Activated CD8-positive, alpha-beta memory T cell treated with anti-CD3 and anti-CD28 coated beads, Interleukin-2, amount 10 ng/mL, durations not matched to agents 7 days and 5 days (primary cell): ENCODE results near the gene MAL. TPM values are rescaled to one million over a fixed set of nuclear protein-coding genes. Genes with fewer than 3 reads are reported as not detected.

Experiments used
- ATAC-seq: fragments of 150-1000 bp; cut with Tn5 transposase; one replicate; pipeline ENCODE4 v1.10.0; 2021; ENCODE audit warnings: moderate library complexity
- CTCF ChIA-PET: fragments of 350-600 bp; sonication (Branson Sonifier 250); formaldehyde crosslinking; loops from one replicate; lab custom pipeline; 2021; ENCODE audit warnings: antibody characterized with exemption; lab: Charles Lee
- DNase-seq: peaks from one replicate; pipeline ENCODE4 v3.0.0-alpha.2; 2020
- H3K27ac Mint-ChIP-seq: one replicate; pipeline ENCODE4 v1.8.0; 2021; ENCODE audit warnings: mild to moderate bottlenecking, mixed read lengths
- H3K27me3 Mint-ChIP-seq: one replicate; pipeline ENCODE4 v1.8.0; 2021; ENCODE audit warnings: mixed read lengths
- H3K36me3 Mint-ChIP-seq: one replicate; pipeline ENCODE4 v1.8.0; 2021; ENCODE audit warnings: mild to moderate bottlenecking, mixed read lengths
- H3K4me1 Mint-ChIP-seq: one replicate; pipeline ENCODE4 v1.8.0; 2021; ENCODE audit warnings: mixed read lengths
- H3K4me3 Mint-ChIP-seq: one replicate; pipeline ENCODE4 v1.8.0; 2021; ENCODE audit warnings: mild to moderate bottlenecking, moderate library complexity, mixed read lengths
- H3K9me3 Mint-ChIP-seq: one replicate; pipeline ENCODE4 v1.8.0; 2022; ENCODE audit warnings: low read depth, mixed read lengths
- total RNA-seq, 2 experiments: library from RNA; stranded (reverse); gene quantifications; one replicate each; pipeline ENCODE4 v1.2.3, GENCODE V29; 2021

MAL gene
- total RNA-seq, 2 experiments from 2014 or later, result 54.6 to 178 TPM

GRCh38 chr2:95051626-95052025 lies 26.1 kb downstream of the MAL start:
- no peaks in the 10 kb centered on the region for H3K27me3 Mint-ChIP-seq
- H3K36me3 Mint-ChIP-seq, result peaks cover 24% of the 10 kb centered on the region
- DNase-seq (no peak), ATAC-seq (no peak)
- H3K27ac Mint-ChIP-seq, result peak overlapping the region; percentile 21
- no peak overlapping the region for H3K4me3 Mint-ChIP-seq
- no peaks in the 10 kb centered on the region for H3K9me3 Mint-ChIP-seq
- H3K4me1 Mint-ChIP-seq, result peaks cover 61% of the 10 kb centered on the region
- CTCF ChIA-PET, result interaction anchor here (0.8 to 9.4 kb wide), 3 partner anchors 26 to 60 kb away, joined by 3 to 77 read pairs (median 4); no protein-coding TSS in a partner anchor

GRCh38 chr2:95052307-95052706 lies 26.8 kb downstream of the MAL start:
- no peak for DNase-seq
- no peaks in the 10 kb centered on the region for H3K27me3 Mint-ChIP-seq
- CTCF ChIA-PET, result interaction anchor here (0.8 to 9.4 kb wide), 4 partner anchors 9 to 59 kb away, joined by 3 to 77 read pairs (median 28); partner anchors contain the start of gene MAL
- no peak for ATAC-seq
- no peaks in the 10 kb centered on the region for H3K9me3 Mint-ChIP-seq
- H3K36me3 Mint-ChIP-seq, result peaks cover 24% of the 10 kb centered on the region
- H3K4me3 Mint-ChIP-seq, result no peak overlapping the region
- peaks cover 55% of the 10 kb centered on the region for H3K4me1 Mint-ChIP-seq
- H3K27ac Mint-ChIP-seq, result no peak overlapping the region

GRCh38 chr2:95052804-95053479 lies 27.4 kb downstream of the MAL start:
- peaks cover 49% of the 10 kb centered on the region for H3K4me1 Mint-ChIP-seq
- DNase-seq (no peak), ATAC-seq (no peak)
- H3K27me3 Mint-ChIP-seq, result no peaks in the 10 kb centered on the region
- H3K27ac Mint-ChIP-seq, result no peak overlapping the region
- peaks cover 24% of the 10 kb centered on the region for H3K36me3 Mint-ChIP-seq
- CTCF ChIA-PET, result interaction anchor here (1.5 to 9.4 kb wide), 4 partner anchors 10 to 62 kb away, joined by 3 to 77 read pairs (median 28); partner anchors contain the start of gene MAL
- H3K4me3 Mint-ChIP-seq, result no peak overlapping the region
- H3K9me3 Mint-ChIP-seq, result no peaks in the 10 kb centered on the region

- Mint-ChIP-seq H3K4me1 (peaks cover 48% of the 10 kb centered on the region), H3K27ac (no peak overlapping the region), H3K9me3 (no peaks in the 10 kb centered on the region), H3K36me3 (peaks cover 24% of the 10 kb centered on the region), H3K4me3 (no peak overlapping the region), H3K27me3 (no peaks in the 10 kb centered on the region)
- CTCF ChIA-PET, result interaction anchor here (1.1 to 9.4 kb wide), 5 partner anchors 10 to 62 kb away, joined by 3 to 77 read pairs (median 13); partner anchors contain the start of gene MAL
- DNase-seq (no peak), ATAC-seq (no peak)
Observed at GRCh38 chr2:95053543-95053942, 28.0 kb downstream of the MAL start.

DNA sequence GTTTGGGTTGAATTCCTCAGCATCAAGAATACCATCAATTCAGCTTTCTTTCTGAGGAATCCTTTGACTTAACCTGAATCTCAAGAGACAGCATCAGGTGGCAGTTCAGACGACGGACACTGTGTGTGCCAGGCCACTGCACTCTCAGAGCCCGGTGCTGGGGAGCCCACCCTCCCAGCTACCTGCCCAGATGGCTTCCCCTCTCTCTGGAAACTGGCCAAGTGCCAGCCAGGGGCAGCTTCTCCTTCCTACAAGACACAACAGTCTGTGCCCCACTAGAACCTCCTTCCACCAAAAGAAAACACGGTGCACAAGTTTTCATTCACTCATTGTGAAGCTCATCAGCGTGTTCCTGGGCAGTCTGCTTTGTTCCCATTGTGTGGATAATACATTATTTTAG lies 28.5 kb downstream of the MAL start:
- CTCF ChIA-PET, result interaction anchor here (1.1 to 9.4 kb wide), 5 partner anchors 9 to 61 kb away, joined by 3 to 77 read pairs (median 13); partner anchors contain the start of gene MAL
- H3K9me3 Mint-ChIP-seq, result no peaks in the 10 kb centered on the region
- H3K4me3 Mint-ChIP-seq, result no peak overlapping the region
- H3K4me1 Mint-ChIP-seq, result peaks cover 44% of the 10 kb centered on the region
- H3K27me3 Mint-ChIP-seq, result no peaks in the 10 kb centered on the region
- DNase-seq (no peak), ATAC-seq (no peak)
- peaks cover 24% of the 10 kb centered on the region for H3K36me3 Mint-ChIP-seq
- H3K27ac Mint-ChIP-seq, result no peak overlapping the region

- Mint-ChIP-seq H3K4me1 (peaks cover 33% of the 10 kb centered on the region), H3K27ac (no peak overlapping the region), H3K4me3 (no peak overlapping the region), H3K27me3 (no peaks in the 10 kb centered on the region), H3K36me3 (peaks cover 20% of the 10 kb centered on the region), H3K9me3 (no peaks in the 10 kb centered on the region)
- no peak for ATAC-seq
- CTCF ChIA-PET, result interaction anchor here (1.3 to 9.4 kb wide), 3 partner anchors 18 to 31 kb away, joined by 4 to 77 read pairs (median 44); partner anchors contain the start of gene MAL
- DNase-seq, result no peak
Observed at GRCh38 chr2:95055262-95055661, 29.8 kb downstream of the MAL start.

GRCh38 chr2:95056044-95056443 lies 30.5 kb downstream of the MAL start:
- Mint-ChIP-seq H3K36me3 (peaks cover 16% of the 10 kb centered on the region), H3K4me1 (peaks cover 25% of the 10 kb centered on the region), H3K27me3 (no peaks in the 10 kb centered on the region), H3K27ac (no peak overlapping the region), H3K4me3 (no peak overlapping the region), H3K9me3 (no peaks in the 10 kb centered on the region)
- ATAC-seq (no peak), DNase-seq (no peak)
- CTCF ChIA-PET, result interaction anchor here (1.0 to 9.4 kb wide), 4 partner anchors 14 to 32 kb away, joined by 3 to 77 read pairs (median 24); partner anchors contain the start of gene MAL

DNA sequence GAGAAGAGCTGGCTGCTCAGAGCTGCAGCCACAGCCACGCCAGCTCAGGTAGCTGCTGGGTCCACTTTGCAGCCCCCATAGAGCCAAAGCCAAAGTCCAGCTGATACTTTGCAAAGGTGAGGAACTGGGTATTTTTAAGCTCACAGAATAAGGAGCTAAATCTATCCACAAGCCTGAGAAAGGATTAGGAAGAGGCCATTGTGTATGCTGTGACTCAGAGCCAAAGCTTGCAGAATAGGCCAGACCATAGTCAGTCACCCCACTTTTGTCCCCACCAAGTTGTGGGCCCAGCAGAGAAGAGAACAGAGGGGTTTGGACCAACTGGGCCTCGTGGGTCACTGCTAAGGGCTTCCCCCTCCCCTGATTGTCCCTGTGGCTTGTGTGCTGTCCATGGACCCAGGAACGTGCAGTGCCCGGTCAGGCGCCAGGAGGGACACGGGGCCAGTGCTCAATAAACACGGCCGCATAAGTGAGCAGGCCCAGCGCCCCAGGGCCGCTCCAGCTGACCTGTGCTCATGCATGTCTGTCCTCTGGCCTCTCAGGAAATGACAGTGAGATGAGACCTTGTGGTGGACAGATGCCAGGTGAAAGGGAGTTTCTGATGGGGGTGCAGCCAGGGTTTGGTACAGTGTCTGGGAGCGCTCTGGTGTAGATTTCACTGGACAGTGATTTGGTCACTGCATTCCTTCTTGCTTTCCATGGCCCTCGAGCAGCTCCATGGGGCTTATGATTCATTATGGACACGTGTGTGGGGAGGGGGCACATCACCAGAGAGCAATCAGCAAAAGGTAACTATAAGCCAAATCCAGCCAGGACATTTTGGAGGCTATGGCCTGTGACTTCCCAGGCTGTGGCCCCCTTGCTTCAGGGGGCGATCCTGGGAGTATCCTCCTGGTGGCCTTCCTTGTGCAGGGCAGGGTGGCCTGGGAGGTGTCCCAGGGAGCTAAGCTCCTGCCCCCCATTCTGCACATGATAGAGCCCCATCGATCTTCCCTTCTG lies 31.3 kb downstream of the MAL start:
- H3K4me3 Mint-ChIP-seq, result no peak overlapping the region
- CTCF ChIA-PET, result interaction anchor here (1.0 to 9.4 kb wide), 4 partner anchors 15 to 33 kb away, joined by 3 to 77 read pairs (median 24); partner anchors contain the start of gene MAL
- H3K36me3 Mint-ChIP-seq, result peaks cover 11% of the 10 kb centered on the region
- H3K27me3 Mint-ChIP-seq, result no peaks in the 10 kb centered on the region
- ATAC-seq, result no peak
- peaks cover 27% of the 10 kb centered on the region for H3K4me1 Mint-ChIP-seq
- no peak overlapping the region for H3K27ac Mint-ChIP-seq
- no peaks in the 10 kb centered on the region for H3K9me3 Mint-ChIP-seq
- DNase-seq, result no peak

- H3K9me3 Mint-ChIP-seq, result no peaks in the 10 kb centered on the region
- no peak for ATAC-seq
Observed at GRCh38 chr2:95057535-95058370, 32.2 kb downstream of the MAL start.

GRCh38 chr2:95058466-95058988 lies 33.0 kb downstream of the MAL start:
- CTCF ChIA-PET, result interaction anchor here (1.3 to 9.4 kb wide), 2 partner anchors 10 to 19 kb away, joined by 4 to 77 read pairs; no protein-coding TSS in a partner anchor
- H3K27ac Mint-ChIP-seq, result no peak overlapping the region
- peaks cover 6% of the 10 kb centered on the region for H3K36me3 Mint-ChIP-seq
- H3K4me3 Mint-ChIP-seq, result no peak overlapping the region
- H3K4me1 Mint-ChIP-seq, result peaks cover 44% of the 10 kb centered on the region
- ATAC-seq (no peak), DNase-seq (peak; percentile 31)
- no peaks in the 10 kb centered on the region for H3K27me3 Mint-ChIP-seq
- H3K9me3 Mint-ChIP-seq, result no peaks in the 10 kb centered on the region

More at GRCh38 chr2:95057535-95058370, 32.2 kb downstream of the MAL start:
- Mint-ChIP-seq H3K27me3 (no peaks in the 10 kb centered on the region), H3K27ac (no peak overlapping the region), H3K4me1 (peaks cover 36% of the 10 kb centered on the region), H3K4me3 (no peak overlapping the region), H3K36me3 (peaks cover 7% of the 10 kb centered on the region)
- DNase-seq, result no peak
- CTCF ChIA-PET, result interaction anchor here (1.3 to 9.4 kb wide), 2 partner anchors 10 to 20 kb away, joined by 4 to 77 read pairs; no protein-coding TSS in a partner anchor

DNA sequence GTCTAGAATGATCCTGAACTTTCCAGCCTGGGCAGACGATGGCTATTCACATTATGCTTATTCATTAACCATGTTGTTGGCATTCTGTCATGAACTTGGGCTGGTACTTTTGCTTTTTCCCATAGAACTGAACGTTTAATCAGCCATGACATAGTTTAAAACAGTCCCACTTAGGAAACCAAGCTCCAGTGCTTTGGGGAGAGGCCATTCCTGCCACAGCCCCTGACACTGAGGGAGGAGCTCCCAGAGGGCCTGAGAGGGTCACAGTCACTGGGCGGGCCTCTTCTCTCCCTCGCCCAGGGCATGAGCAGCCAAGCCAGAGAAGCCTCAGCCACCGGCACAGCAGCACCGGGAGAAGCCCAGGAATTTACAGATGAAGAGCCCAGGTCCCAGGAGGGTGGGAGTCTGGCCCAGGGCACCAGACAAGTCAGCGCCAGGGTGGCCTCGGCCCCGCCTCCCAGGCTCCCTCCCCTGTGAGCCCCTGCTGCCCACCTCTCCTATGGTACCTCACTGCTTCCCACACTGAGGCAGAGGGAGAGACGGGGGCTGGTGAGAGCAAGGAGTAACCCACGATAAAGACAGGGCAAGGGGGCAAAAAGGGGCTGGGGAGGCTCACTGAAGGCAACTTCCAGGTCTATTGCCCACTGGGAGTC lies 33.6 kb downstream of the MAL start:
- H3K4me1 Mint-ChIP-seq, result peaks cover 48% of the 10 kb centered on the region
- H3K27ac Mint-ChIP-seq, result no peak overlapping the region
- DNase-seq, result no peak

More for the DNA sequence above, 33.6 kb downstream of the MAL start:
- CTCF ChIA-PET, result interaction anchor here (1.3 to 10.2 kb wide), 3 partner anchors 9 to 19 kb away, joined by 4 to 149 read pairs (median 77); no protein-coding TSS in a partner anchor
- Mint-ChIP-seq H3K36me3 (peaks cover 3% of the 10 kb centered on the region), H3K9me3 (no peaks in the 10 kb centered on the region), H3K27me3 (no peaks in the 10 kb centered on the region), H3K4me3 (no peak overlapping the region)
- ATAC-seq, result no peak
